GM21528 (cell line): ENCODE data around the gene EEF2K.

ENCODE experiments used
- ATAC-seq: cut with Tn5 transposase; IDR thresholded peaks from one replicate; pipeline ENCODE4 v1.9.1; 2021; ENCODE audit warnings: mild to moderate bottlenecking, moderate library complexity; ENCODE audit not compliant: unreplicated experiment, low FRiP score

The EEF2K gene

DNA sequence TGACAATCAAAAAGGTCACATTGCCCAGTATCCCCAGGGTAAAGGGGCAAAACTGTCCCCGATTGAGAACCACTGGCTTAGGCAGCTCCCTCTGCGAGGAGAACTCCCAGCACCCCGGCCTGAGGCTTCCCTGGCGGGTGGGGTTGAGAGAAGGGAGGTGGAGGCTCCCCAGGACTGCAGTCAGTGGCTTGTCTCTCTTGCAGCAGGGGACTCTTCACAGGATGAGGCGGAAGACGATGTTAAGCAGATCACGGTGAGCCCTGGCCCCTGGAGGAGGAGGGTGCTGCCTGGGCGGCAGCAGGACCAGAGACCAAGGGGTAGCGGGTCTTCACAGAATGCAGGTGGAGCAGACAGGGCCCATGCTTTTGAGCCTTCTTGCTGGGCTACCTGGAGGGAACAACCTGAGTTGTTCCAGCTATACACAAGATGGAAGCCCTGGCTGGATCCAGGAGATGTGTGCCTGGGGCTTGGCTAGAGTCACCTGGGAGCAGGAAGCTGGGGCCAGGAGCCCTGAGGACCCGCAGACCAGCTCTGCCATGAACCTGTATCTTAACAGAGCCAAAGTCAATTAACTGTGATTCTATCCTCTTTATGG, 107.9 kb downstream of the EEF2K start:
- no peak for ATAC-seq

DNA sequence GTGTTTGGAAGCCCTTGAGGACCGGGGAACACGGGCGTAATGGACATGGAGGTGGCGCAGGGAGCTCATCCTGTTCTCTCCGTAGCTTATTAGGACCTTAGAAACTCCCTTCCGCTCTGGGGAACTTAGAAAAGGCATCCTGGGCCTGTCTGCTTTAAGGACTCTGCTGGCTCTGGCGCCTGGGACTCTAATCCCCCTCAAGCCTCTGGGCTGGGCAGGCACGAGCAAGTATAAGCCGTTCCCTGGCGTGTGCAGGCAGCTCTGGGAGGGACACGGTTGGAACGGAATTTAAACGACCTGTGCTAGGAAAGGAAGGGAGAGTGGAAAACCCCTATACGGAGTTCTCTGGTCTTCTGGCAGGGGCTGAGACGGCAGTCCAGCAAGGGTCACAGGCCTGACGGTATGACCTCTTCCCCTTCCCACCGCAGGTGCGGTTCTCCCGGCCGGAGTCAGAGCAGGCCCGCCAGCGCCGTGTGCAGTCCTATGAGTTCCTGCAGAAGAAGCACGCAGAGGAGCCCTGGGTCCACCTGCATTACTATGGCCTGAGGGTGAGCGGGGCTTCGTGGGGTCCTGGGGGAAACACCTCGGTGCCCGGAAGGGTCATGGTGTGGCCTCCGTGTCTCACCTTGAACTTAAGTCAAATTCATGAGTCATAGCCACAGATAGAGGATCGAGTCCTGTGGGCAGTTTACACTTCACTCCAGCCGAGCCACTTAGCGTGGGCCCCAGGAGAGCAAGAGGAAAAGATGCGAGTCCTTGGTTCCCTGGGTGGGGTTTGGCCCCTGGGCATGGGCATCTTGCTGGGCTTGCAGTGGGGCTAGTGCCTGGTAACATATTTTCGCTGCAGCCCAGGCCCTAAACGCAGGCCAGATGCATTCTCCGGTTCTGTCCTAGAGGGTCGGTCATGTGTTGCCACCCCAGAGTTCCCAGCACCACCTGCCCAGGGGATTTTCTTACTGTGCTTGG, 108.9 kb downstream of the EEF2K start:
- ATAC-seq = no peak

DNA sequence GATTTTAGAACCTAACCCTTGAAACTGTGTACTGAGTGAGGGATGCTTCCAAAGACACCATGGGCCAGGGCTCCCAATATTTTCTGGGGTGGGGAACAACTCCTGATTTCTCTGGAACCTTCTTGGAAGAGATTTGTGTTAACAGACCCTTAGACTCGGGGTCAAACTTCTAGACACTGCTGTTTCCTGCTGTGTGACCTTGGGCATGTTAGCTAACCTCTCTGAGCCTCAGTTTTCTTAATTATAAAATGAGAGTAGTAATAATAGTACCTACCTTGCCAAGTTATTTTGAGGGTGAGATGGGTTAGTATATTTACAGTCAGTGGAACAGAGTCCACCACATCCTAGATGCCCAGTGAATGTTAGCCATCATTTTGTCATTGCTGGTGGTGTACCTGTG, 109.9 kb downstream of the EEF2K start:
- ATAC-seq = no peak

DNA sequence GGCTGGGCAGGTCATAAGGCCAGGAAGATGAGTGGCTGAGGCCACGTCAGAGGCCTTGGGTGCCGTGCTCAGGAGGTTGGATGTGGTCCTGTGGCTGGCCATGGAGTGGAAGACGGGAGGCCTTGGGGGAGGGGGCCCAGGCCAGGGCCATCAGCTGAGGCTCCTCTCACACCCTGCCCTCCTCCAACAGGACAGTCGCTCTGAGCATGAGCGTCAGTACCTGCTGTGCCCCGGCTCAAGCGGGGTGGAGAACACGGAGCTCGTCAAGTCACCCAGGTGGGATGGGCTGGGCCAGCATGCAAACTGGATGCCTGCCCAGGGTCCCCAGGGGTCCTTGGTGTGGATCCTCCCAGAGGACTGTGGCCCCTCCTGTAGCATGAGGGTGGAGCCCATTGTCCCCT, 110.3 kb downstream of the EEF2K start:
- no peak for ATAC-seq

DNA sequence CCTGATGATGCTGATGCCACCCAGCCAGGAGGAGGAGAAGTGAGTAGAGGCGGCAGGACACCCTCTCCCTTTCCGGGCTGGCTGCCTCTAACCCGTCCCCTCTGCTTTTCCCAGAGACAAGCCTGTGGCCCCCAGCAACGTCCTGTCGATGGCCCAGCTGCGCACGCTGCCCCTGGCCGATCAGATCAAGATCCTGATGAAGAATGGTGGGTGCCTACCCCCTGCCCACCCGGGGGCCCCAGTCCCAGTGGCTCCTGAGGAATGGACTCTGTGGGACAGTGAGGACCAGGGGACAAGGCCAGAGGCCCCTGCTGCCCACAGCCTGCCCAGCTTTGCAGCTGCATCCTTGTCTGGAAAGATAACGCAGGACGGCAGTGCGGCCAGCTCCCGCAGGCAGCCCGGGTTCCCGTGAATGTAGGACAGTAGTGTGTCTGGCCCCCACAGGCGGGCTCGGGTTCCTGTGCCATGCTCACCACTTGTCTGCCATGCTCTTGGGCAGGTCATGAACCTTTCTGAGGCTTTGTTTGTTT, 111.0 kb downstream of the EEF2K start:
- no peak for ATAC-seq

DNA sequence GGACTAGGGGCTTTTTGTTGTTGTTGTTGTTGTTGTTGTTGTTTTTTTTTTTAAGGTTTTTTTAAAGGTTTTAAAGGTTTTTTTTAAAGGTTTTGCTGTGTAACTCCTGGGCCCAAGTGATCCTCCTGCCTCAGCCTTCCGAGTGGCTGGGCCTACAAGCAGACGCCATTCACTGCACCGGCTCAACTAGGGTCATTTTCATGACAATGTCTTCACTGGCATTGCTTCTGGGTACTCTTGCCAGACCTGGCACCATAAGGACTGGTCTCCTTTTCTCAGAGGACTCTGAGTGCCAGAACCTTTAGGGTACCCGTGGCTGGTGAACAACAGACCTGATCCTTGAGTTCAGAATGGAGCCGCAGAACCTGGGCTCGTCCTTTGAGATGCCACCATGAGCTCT, 111.5 kb downstream of the EEF2K start:
- no peak for ATAC-seq

DNA sequence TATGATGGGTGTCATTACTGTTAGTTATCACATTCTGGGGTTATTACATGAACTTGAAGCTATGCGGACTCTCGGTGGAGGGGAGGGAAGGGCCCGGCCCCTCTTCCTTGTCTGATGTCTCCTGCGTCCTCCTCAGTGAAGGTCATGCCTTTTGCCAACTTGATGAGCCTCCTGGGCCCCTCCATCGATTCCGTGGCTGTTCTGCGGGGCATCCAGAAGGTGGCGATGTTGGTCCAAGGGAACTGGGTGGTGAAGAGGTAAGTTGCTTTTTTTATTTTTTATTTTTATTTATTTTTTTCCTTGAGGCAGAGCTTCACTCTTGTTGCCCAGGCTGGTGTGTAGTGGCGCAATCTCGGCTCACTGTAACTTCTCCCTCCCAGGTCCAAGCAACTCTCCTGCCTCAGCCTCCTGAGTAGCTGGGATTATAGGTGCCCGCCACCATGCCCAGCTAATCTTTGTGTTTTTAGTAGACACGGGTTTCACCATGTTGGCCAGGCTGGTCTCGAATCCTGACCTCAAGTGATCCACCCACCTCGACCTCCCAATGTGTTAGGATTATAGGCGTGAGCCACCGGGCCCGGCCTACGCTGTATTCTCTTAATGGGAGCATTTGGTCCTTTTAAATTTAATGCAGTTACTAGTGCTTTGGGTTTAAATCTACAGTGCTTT, 112.7 kb downstream of the EEF2K start:
- no peak for ATAC-seq

DNA sequence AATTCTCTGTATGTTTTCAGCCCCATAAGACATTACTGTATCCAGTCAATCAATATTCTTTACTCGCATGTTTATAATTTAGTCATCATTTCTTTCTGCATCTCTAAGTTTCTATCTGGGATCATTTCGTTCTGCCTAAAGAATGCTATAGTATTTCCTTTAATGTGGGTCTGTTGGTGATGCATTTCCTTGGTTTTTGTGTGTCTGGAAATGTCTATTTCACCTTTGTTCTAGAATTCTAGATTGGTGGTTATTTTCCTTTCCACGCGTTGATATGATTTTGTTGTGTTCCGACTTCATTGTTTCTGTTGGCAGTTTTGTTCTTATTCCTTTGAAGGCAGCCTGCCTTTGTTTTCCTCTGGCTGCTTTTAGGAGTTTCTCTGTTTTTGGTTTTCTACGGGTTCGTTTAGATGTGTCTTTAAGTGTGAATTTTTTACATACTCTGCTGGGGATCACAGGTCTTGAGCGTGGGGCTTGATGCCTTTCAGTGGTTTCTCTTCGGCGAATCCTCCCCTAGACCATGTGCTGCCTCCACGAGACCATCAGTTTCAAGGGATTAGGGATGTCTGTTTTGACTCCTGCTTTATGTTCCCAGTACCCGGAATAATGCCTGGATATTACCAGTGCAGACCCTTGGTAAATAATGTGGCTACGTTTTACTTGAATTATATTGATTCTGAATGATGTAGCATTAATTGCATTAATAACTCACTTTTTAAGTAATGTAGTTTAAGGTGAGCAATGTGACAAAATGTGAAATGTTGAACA, 114.7 kb downstream of the EEF2K start:
- no peak for ATAC-seq

DNA sequence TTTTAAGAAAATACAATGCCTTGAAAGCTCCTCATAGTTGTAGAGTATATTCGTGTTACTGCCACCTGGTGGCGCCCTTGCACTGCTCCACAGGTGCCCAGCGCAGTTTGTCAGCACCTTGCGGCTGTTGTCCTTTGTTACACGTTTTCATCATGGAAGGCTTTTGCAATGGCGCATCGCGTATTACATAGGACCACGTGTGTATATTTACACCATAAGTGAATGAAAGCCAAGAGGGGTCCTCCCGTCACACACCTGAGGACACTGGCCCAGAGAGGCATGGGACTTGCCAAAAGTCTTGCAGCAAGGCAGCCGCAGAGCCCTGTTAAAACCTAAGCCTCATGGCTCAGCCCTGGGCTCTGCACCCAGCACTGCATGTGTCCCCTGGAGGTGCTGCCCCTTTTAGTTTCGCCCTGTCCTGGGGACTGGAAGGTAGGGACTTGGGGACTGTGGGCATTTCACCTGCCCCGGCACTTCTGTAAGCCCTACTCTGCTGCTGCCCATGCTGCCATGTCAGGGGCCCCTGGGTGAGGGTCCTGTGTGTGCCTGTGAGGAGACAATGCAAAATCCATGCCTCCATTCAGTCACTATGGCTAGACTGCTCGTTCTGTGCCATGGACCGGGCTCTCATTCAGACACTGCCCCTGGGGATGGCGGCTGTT, 115.4 kb downstream of the EEF2K start:
- ATAC-seq = no peak

DNA sequence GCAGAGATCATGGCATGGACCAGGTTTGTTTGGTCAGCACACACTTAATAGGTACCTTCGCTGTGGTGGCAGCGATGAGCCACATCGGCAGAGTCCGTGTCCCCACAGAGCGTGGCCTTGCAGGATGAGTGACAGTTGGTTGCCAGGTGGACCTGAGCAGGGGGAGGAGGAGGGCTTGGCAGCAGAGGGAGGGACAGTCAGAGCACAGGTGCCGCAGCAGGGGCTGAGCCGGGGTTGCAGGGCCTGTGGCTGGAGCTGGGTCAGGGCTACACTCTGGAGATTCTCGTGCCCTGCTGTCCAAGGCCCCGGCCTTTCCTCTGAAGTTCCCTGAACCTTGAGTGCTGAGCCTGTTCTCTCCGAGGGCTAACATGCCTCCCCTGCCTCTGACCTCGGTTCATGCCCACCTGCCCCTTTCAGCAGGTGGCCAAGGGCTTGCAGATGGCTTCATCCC, 116.0 kb downstream of the EEF2K start:
- ATAC-seq = no peak

DNA sequence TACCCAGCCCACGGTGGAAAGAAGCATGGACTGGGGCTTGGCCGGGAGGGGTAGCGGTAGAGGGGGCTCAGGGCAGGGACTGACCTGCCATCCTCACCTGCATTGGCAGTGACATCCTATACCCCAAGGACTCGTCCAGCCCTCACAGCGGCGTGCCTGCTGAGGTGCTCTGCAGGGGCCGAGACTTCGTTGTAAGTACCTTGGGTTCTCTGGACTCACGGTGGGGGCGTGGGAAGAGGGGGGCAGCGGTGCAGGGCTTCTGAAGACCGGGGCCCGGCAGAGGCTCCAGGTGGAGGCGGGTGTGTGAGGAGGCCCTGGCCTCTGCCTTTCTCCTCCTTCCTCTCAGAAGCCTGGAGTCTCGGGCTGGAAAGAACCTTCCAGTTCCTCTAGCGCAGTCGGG, 116.7 kb downstream of the EEF2K start:
- ATAC-seq = no peak

DNA sequence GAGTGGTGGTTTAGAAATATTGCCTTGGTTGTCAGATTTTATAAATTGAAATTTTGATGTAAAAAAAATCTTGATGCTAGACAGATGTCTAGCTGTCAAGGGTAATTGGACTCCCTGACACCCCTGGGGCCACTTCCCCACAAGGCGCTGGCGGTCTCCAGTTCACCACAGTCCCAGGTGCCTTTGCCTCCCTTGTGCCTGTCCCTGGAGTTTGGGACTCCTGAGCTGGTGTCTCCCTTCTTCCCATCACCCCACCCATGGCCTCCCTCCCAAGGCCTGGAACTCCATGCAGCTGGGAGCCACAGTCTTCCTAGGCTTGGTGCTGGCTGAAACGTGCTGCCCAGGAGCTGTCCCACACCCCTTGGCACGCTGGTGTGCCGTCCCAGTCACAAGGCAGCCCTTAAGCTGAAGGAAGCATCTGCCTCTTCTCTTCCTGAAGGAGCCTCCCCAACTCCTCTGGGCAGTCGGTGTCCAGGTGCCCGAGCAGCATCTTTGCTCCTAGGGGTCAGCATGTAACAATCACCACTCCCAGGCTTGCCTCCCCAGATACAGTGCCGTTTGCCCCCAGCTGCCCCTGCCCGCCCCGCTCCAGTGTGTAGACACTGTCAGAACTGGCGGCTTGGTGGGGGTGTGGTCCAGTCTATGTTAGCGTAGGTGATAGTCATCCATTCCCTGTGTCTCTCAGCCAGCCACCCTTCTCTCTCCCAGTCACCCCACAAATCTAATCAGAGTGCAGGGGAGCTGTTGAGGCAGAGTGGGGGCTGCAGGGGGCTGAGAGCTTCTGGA, 117.3 kb downstream of the EEF2K start:
- no peak for ATAC-seq

DNA sequence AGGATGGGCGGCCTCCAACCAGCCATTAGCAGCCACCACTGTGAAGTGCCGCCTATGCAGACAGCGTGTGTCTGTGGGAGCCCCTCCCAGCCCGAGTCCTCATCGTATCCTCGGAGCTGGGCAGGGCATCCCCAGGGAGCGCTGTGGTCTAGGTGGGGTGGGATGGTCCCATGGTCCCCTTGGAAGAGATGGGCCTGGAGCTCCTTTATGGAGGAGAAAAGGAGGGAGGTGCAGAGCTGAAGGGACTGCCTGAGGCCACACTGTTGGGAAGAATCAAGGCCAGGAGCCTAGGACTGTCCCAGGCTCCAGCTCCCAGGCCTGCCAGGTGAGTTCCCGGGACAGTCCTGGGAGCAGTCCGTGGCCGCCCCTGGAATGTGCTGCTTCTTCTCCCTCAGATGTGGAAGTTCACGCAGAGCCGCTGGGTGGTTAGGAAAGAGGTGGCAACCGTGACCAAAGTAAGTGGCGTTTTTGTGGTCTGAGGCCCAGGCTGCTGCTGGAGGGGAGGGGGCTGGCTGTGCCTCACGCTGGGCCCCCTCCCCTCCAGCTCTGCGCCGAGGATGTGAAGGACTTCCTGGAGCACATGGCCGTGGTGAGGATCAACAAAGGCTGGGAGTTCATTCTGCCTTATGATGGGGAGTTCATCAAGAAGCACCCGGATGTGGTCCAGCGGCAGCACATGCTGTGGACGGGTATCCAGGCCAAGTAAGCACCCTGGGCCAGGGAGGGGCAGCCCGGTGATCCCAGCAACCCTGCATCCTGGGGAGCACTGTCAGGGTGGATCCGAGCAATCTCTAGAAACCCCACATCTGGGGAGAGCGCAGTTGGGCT, 118.1 kb downstream of the EEF2K start:
- no peak for ATAC-seq

DNA sequence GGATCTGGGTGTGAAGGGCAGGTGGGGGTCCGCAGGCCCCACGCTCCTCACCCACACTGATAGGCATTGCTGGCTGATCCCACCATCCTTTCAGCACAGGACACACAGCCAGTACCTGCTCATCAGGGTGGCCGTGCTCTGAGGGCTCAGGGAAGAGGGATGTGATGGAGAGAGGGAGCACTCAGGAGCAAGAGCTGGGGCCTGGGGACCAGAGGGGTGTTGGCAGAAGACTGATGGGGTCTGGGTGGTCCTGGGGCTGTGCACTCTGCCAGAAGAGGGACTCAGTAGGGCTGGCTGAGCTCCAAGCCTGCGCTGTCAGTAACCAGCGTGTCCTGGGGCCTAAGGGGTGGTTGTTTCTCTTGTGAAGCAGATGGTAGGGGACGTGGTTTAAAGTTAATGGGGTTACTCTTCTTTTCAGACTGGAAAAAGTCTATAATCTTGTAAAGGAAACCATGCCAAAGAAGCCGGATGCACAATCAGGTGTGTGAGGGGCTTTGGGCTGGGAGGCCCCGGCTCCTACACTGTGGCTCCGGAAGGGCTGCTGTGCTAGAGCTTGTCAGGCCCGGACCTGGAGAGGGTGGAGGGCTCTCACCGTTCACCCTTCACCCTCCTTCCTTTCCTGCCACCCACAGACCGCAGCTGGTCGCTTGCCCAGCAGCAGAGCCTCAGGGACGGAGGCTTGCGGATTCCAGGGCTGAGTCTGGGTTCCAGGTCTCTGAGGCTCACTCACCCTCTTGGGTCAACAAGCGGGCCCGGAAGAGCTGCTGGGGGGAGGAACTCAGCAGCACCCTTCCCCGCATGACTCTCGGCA, 118.9 kb downstream of the EEF2K start:
- ATAC-seq = no peak

DNA sequence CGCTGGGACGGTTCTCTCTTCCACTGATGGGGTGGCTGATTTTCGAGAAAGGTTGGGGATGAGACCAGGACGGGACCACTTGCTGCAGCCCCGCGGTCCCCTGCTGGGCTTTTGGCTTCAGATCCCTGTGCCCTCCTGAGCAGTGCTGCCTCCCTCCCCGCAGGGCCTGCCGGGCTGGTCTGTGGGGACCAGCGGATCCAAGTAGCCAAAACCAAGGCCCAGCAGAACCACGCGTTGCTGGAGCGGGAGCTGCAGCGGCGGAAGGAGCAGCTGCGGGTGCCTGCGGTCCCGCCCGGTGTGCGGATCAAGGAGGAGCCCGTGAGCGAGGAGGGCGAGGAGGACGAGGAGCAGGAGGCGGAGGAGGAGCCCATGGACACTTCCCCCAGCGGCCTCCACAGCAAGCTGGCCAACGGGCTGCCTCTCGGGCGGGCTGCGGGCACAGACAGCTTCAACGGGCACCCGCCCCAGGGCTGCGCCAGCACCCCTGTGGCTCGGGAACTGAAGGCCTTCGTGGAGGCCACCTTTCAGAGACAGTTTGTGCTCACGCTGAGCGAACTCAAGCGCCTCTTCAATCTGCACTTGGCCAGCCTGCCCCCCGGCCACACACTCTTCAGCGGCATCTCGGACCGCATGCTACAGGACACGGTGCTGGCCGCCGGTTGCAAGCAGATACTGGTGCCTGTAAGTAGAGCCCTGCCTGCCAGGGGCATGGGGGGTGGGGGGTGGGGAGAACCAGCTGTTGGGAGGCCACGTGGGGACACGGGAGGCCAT, 119.7 kb downstream of the EEF2K start:
- ATAC-seq = no peak

DNA sequence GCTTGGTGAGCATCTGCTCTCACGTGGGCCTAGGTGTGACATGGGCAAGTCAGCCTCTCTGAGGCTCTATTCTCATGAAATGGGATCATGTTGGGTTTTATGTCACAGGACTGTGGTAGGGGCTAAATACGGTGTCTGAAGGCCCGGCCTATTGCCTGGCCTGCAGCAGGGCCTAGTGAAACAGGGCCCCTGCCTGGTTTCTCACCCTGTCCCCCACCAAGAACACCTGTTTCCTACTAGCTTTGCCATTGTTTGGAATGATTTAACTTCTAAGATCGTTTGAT, 120.2 kb downstream of the EEF2K start:
- ATAC-seq = no peak
